ENCODE measurements around the gene ZNF239. TPM values are rescaled to one million over a fixed set of nuclear protein-coding genes. Genes with fewer than 3 reads are reported as not detected.
A peak's percentile ranks its signal among the peaks of the same experiment; 100 is the strongest.

The ZNF239 gene
- total and polyA plus RNA-seq, 7 donors, result 0.46 to 6.2 (median 4.1) TPM

DNA sequence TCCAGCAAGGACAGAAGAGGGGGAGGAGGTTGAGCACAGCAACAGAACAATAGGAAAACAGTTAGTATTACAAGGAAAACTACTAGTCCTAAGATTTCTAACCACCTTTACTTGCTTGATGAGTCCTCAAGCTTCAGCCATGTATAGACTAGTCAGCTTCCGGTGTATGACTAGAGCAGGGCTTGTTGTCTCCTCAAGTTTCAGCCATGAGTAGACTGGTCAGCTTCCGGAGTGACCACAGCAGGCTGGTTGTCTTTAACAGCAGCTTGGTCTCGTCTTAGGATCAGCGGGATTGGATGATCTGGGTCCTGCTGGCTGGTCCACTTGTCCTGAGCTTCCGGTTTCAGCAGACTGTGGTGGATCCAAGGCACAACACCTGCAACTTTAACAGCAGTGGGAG, 10.6 kb upstream of the ZNF239 start:
- H3K4me3 ChIP-seq, result no peak overlapping the region
- intact Hi-C loops (cut with DNase I), result no loop called here
- DNase-seq, result no peak
- H3K36me3 ChIP-seq, result no peaks in the 10 kb centered on the region
- H3K27ac ChIP-seq, result no peak overlapping the region
- no peaks in the 10 kb centered on the region for H3K4me1 ChIP-seq
- H3K9me3 ChIP-seq, result no peaks in the 10 kb centered on the region
- TF ChIP-seq, protein P1, sequence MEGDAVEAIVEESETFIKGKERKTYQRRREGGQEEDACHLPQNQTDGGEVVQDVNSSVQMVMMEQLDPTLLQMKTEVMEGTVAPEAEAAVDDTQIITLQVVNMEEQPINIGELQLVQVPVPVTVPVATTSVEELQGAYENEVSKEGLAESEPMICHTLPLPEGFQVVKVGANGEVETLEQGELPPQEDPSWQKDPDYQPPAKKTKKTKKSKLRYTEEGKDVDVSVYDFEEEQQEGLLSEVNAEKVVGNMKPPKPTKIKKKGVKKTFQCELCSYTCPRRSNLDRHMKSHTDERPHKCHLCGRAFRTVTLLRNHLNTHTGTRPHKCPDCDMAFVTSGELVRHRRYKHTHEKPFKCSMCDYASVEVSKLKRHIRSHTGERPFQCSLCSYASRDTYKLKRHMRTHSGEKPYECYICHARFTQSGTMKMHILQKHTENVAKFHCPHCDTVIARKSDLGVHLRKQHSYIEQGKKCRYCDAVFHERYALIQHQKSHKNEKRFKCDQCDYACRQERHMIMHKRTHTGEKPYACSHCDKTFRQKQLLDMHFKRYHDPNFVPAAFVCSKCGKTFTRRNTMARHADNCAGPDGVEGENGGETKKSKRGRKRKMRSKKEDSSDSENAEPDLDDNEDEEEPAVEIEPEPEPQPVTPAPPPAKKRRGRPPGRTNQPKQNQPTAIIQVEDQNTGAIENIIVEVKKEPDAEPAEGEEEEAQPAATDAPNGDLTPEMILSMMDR (IDR thresholded peaks at IDR 0.05), result no peak
- no peak for TF ChIP-seq EP300 (IDR thresholded peaks at IDR 0.05)
- TF ChIP-seq POLR2AphosphoS5 (IDR thresholded peaks at IDR 0.05), result no peak
- TF ChIP-seq POLR2A (IDR thresholded peaks at IDR 0.05), result no peak
- H3K27me3 ChIP-seq, result no peaks in the 10 kb centered on the region
- 92 to 96% methylated on average over 5 of the region's 5 CpGs for WGBS, 2 donors

DNA sequence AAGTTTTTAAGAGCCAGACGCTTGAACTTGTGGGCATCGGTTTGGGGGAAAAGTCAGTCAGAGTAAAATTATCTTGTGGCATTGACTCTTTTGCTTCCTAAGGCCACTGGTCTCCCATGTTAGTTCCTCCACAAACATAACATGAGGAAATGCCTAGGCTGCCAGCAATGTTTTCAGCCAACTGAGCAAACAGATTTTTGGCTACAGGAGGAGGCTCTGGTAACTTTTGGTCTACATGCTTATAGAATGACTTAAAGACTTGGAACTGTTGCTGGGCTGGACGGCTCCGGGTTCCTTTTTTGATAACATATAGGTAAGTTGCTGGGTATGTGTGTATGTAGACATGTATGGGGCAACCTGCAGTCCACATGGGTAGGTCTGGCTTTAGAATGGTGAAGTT, 9.6 kb upstream of the ZNF239 start:
- H3K27ac ChIP-seq, result no peak overlapping the region
- TF ChIP-seq POLR2AphosphoS5 (IDR thresholded peaks at IDR 0.05), result no peak
- TF ChIP-seq, protein P1 (IDR thresholded peaks at IDR 0.05), result no peak
- TF ChIP-seq EP300 (IDR thresholded peaks at IDR 0.05), result no peak
- TF ChIP-seq POLR2A (IDR thresholded peaks at IDR 0.05), result no peak
- no peaks in the 10 kb centered on the region for H3K4me1 ChIP-seq
- 73 to 84% methylated on average over 4 of the region's 4 CpGs for WGBS, 2 donors
- DNase-seq, result no peak
- no peak overlapping the region for H3K4me3 ChIP-seq
- intact Hi-C loops (cut with DNase I), result no loop called here
- no peaks in the 10 kb centered on the region for H3K27me3 ChIP-seq
- H3K36me3 ChIP-seq, result no peaks in the 10 kb centered on the region
- H3K9me3 ChIP-seq, result no peaks in the 10 kb centered on the region

DNA sequence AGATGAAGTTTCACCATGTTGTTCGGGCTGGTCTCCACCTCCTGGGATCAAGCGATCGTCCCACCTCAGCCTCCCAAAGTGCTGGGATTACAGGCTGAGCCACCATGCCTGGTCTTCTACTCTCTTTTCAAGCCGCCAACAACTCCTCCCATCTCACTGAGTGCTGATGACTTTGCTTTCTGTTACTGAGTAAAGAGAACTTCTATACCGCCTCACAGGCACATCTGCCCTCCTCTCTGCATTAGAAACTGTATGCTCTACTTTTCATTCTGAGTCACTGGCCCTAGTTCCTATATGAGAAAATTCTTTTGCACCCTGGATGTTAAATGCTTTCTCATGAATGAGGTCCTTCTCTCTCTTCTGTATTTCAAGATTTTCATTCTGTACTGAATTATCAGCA, 2.2 kb upstream of the ZNF239 start:
- WGBS, 2 donors, result 76 to 94% methylated on average over 5 of the region's 5 CpGs
- Histone ChIP-seq H3K4me1 (peaks cover 0 to 19% (median 13%) of the 10 kb centered on the region in 4 donors), H3K4me3 (no peak overlapping the region), H3K27ac (no peak overlapping the region), H3K36me3 (no peaks in the 10 kb centered on the region), H3K27me3 (no peaks in the 10 kb centered on the region), H3K9me3 (no peaks in the 10 kb centered on the region)
- TF ChIP-seq POLR2AphosphoS5 (IDR thresholded peaks at IDR 0.05) (no peak), EP300 (IDR thresholded peaks at IDR 0.05) (no peak), POLR2A (IDR thresholded peaks at IDR 0.05) (no peak)
- TF ChIP-seq, protein P1 (IDR thresholded peaks at IDR 0.05), result no peak
- intact Hi-C loops (cut with DNase I), result loop anchor here (10.0 kb wide), 1 partner anchor 182 kb away; no protein-coding TSS in a partner anchor
- no peak for DNase-seq

DNA sequence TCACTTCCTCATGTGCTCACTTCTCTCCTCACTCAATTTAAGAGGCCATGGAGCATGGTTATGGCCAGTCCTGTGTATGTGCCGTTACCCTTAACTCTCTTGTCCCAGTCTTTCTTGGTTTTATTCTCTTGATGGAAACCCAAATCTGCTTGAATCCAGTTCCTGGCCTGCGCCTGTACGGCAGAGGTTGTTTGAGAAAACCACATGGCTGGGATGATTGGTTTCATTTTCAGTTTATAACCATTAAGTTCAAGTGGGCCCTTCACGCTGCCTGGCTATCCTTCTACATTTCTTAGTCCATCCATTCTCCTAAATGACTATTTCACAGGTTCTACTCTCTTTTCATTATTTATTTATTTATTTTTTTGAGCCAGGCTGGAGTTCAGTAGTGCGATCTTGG, 1.6 kb upstream of the ZNF239 start:
- Histone ChIP-seq H3K4me1 (peaks cover 0 to 19% (median 13%) of the 10 kb centered on the region in 4 donors), H3K27me3 (no peaks in the 10 kb centered on the region), H3K27ac (no peak overlapping the region), H3K36me3 (no peaks in the 10 kb centered on the region), H3K4me3 (no peak overlapping the region), H3K9me3 (no peaks in the 10 kb centered on the region)
- intact Hi-C loops (cut with DNase I), result loop anchor here (10.0 kb wide), 1 partner anchor 181 kb away; no protein-coding TSS in a partner anchor
- WGBS, 2 donors, result 82 to 92% methylated on average over 5 of the region's 5 CpGs
- no peak for TF ChIP-seq POLR2AphosphoS5 (IDR thresholded peaks at IDR 0.05)
- TF ChIP-seq EP300 (IDR thresholded peaks at IDR 0.05), result no peak
- TF ChIP-seq, protein P1 (IDR thresholded peaks at IDR 0.05), result no peak
- TF ChIP-seq POLR2A (IDR thresholded peaks at IDR 0.05), result no peak
- no peak for DNase-seq

DNA sequence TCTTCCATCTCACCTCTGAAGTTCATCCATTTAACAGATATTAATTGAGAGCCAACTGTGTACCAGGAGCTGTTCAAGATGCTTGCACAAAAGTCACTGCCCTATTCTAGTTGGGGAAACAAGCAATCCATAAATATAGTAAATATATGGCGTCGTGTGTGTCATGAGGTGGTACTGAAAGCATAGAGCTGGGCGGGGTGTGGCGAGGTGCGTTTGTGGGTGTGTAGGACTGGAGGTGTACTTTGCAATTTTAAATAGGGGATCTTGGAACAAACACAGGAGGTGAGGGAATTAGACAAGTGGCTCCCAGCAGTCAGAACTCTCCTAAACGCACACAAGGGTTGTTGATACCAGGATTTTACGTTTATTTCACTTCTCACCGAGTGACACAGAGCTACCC, 490 bp upstream of the ZNF239 start:
- no peak for DNase-seq
- WGBS, 2 donors, result 69 to 87% methylated on average over 8 of the region's 8 CpGs
- Histone ChIP-seq H3K36me3 (no peaks in the 10 kb centered on the region), H3K4me1 (peaks cover 0 to 19% (median 13%) of the 10 kb centered on the region in 4 donors), H3K9me3 (no peaks in the 10 kb centered on the region), H3K27me3 (no peaks in the 10 kb centered on the region), H3K27ac (peak overlapping the region; percentile 68 to 81 (median 74)), H3K4me3 (peak overlapping the region; percentile 54 to 69 (median 64))
- TF ChIP-seq POLR2A (IDR thresholded peaks at IDR 0.05) (no peak), POLR2AphosphoS5 (IDR thresholded peaks at IDR 0.05) (no peak), EP300 (IDR thresholded peaks at IDR 0.05) (no peak)
- TF ChIP-seq, protein P1 (IDR thresholded peaks at IDR 0.05), result no peak
- intact Hi-C loops (cut with DNase I), result loop anchor here (1.0 to 10.0 kb wide), 3 partner anchors 32 to 180 kb away; partner anchors contain the start of genes ZNF32 and ZNF485

Measured in sigmoid colon (tissue), 7 donors.